ENCODE data around the gene CRYBB3. TPM values are rescaled to one million over a fixed set of nuclear protein-coding genes. Genes with fewer than 3 reads are reported as not detected.
"Not testable (repeated sequence)": the region's sequence is repeated elsewhere in the genome, so short reads cannot be mapped to it uniquely, and the experiment has no call there.

Gene CRYBB3
- total RNA-seq, 1 donor from 2014 or later: 0.43 TPM

DNA sequence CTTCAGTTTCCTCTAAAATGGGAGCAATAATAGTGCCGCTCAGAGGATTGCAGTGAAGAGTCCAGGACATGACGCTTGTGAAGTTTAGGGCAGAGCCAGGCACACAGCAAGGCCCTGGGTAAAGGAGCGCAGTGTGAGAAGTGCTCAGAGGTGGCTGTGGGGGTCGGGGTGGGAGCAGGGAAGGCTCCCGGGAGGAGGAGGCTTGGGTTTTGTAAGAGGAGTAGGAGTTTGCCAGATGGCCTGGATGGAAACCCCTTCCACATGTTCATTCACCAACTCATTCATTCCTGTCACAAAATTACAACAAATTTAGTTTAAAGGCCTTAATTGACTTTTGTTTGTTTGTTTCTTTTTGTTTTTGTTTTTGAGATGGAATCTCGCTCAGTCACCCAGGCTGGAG lies 36.8 kb downstream of the CRYBB3 start:
- Histone ChIP-seq H3K4me3 (ENCODE audit: insufficient read depth, low read depth, low read length) (no peak overlapping the region), H3K27me3 (ENCODE audit: insufficient read depth, low read length) (peaks cover 4% of the 10 kb centered on the region), H3K9ac (ENCODE audit: low read length) (no peak overlapping the region), H3K79me2 (ENCODE audit: insufficient read depth, low read length) (no peaks in the 10 kb centered on the region), H3K27ac (ENCODE audit: low read depth, low read length) (no peak overlapping the region), H2AFZ (ENCODE audit: low read depth, low read length) (no peak overlapping the region), H3K36me3 (ENCODE audit: insufficient read depth, low read length) (no peaks in the 10 kb centered on the region), H3K9me3 (ENCODE audit: insufficient read depth, low read depth, low read length) (no peaks in the 10 kb centered on the region), H3K4me2 (ENCODE audit: low read length) (no peak overlapping the region), H4K20me1 (ENCODE audit: insufficient read depth, low read length) (no peaks in the 10 kb centered on the region), H3K4me1 (ENCODE audit: insufficient read depth, low read length) (no peaks in the 10 kb centered on the region)
- no peaks in the 10 kb centered on the region for H3K36me3 Mint-ChIP-seq (ENCODE audit: low read depth, unreplicated experiment)
- no peak overlapping the region for H3K4me3 Mint-ChIP-seq (ENCODE audit: unreplicated experiment)
- DNase-seq (ENCODE audit: low read depth) (no peak), FAIRE-seq (no peak)
- no peaks in the 10 kb centered on the region for H3K9me3 Mint-ChIP-seq (ENCODE audit: unreplicated experiment)
- H3K27me3 Mint-ChIP-seq (ENCODE audit: low read depth, unreplicated experiment): peaks cover 33% of the 10 kb centered on the region
- peaks cover 5% of the 10 kb centered on the region for H3K4me1 Mint-ChIP-seq (ENCODE audit: low read depth, unreplicated experiment)
- no peak overlapping the region for H3K27ac Mint-ChIP-seq (ENCODE audit: unreplicated experiment)
- TF ChIP-seq CTCF (IDR thresholded peaks at IDR 0.05; ENCODE audit: insufficient read depth, low read depth, low read length) (no peak), EZH2 (IDR thresholded peaks at IDR 0.05; ENCODE audit: insufficient read depth, low read length) (no peak)

DNA sequence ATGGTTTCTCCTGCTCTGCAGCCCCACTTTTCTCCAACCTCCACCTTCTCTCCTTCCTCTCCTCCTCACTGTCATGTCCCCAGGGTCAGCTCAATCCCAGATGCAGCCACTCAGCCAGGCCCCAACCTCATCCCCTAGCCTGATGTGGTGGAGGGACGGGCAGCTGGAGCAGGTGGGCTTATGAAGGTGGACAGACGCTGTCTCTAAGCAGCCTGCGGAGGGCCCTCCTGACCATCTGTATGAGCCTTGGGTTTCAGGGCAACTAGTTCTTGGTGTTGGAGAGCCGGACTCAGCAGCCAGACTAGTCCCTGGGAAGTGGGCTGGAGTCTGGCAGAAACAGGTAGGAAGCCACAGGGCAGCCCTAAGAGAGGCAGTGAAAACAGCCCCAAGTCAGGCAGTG lies 37.8 kb downstream of the CRYBB3 start:
- Histone ChIP-seq H3K79me2 (ENCODE audit: insufficient read depth, low read length) (no peaks in the 10 kb centered on the region), H3K4me1 (ENCODE audit: insufficient read depth, low read length) (no peaks in the 10 kb centered on the region), H3K4me2 (ENCODE audit: low read length) (no peak overlapping the region), H3K9me3 (ENCODE audit: insufficient read depth, low read depth, low read length) (no peaks in the 10 kb centered on the region), H3K36me3 (ENCODE audit: insufficient read depth, low read length) (no peaks in the 10 kb centered on the region), H4K20me1 (ENCODE audit: insufficient read depth, low read length) (no peaks in the 10 kb centered on the region), H2AFZ (ENCODE audit: low read depth, low read length) (no peak overlapping the region), H3K27me3 (ENCODE audit: insufficient read depth, low read length) (peaks cover 4% of the 10 kb centered on the region), H3K9ac (ENCODE audit: low read length) (no peak overlapping the region), H3K27ac (ENCODE audit: low read depth, low read length) (no peak overlapping the region), H3K4me3 (ENCODE audit: insufficient read depth, low read depth, low read length) (no peak overlapping the region)
- Mint-ChIP-seq H3K27me3 (ENCODE audit: low read depth, unreplicated experiment) (peaks cover 30% of the 10 kb centered on the region), H3K4me3 (ENCODE audit: unreplicated experiment) (no peak overlapping the region), H3K9me3 (ENCODE audit: unreplicated experiment) (peaks cover 2% of the 10 kb centered on the region), H3K36me3 (ENCODE audit: low read depth, unreplicated experiment) (no peaks in the 10 kb centered on the region), H3K27ac (ENCODE audit: unreplicated experiment) (no peak overlapping the region), H3K4me1 (ENCODE audit: low read depth, unreplicated experiment) (no peaks in the 10 kb centered on the region)
- FAIRE-seq (no peak), DNase-seq (ENCODE audit: low read depth) (no peak)
- TF ChIP-seq CTCF (IDR thresholded peaks at IDR 0.05; ENCODE audit: insufficient read depth, low read depth, low read length): no peak
- no peak for TF ChIP-seq EZH2 (IDR thresholded peaks at IDR 0.05; ENCODE audit: insufficient read depth, low read length)

DNA sequence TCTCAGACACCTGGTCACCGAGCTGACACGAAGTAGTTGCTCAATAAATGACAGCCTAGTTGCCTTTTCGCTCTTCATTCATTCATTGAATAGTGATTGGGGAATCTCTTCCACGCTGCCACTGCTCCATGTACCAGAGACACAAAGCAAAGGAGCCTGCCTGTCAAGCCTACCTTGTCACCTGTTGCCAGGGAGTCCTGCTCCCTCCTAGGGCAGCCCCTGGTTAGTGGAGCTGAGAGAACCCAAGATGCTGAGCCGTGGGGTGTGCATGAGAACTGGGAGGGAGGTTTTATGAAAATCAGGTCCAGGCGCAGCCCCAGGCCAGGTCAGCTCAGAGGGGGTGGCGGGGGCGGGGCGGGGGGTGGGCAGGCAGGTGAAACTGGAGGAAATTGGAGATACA lies 38.4 kb downstream of the CRYBB3 start:
- H3K4me1 Mint-ChIP-seq (ENCODE audit: low read depth, unreplicated experiment); H3K9ac ChIP-seq (ENCODE audit: low read length); H3K4me3 ChIP-seq (ENCODE audit: insufficient read depth, low read depth, low read length); H3K9me3 ChIP-seq (ENCODE audit: insufficient read depth, low read depth, low read length); H3K4me1 ChIP-seq (ENCODE audit: insufficient read depth, low read length); H3K36me3 Mint-ChIP-seq (ENCODE audit: low read depth, unreplicated experiment); H3K4me2 ChIP-seq (ENCODE audit: low read length); H3K27ac Mint-ChIP-seq (ENCODE audit: unreplicated experiment); H3K36me3 ChIP-seq (ENCODE audit: insufficient read depth, low read length); H3K27ac ChIP-seq (ENCODE audit: low read depth, low read length); H2AFZ ChIP-seq (ENCODE audit: low read depth, low read length); H3K79me2 ChIP-seq (ENCODE audit: insufficient read depth, low read length); H3K4me3 Mint-ChIP-seq (ENCODE audit: unreplicated experiment); FAIRE-seq; DNase-seq (ENCODE audit: low read depth); H4K20me1 ChIP-seq (ENCODE audit: insufficient read depth, low read length); H3K27me3 ChIP-seq (ENCODE audit: insufficient read depth, low read length); H3K9me3 Mint-ChIP-seq (ENCODE audit: unreplicated experiment): not testable (repeated sequence)
- H3K27me3 Mint-ChIP-seq (ENCODE audit: low read depth, unreplicated experiment): peaks cover 30% of the 10 kb centered on the region

GRCh38 chr22:25255169-25255568 lies 55.5 kb downstream of the CRYBB3 start:
- H3K9ac ChIP-seq (ENCODE audit: low read length); H3K27ac ChIP-seq (ENCODE audit: low read depth, low read length); FAIRE-seq; H3K36me3 Mint-ChIP-seq (ENCODE audit: low read depth, unreplicated experiment); H3K4me3 ChIP-seq (ENCODE audit: insufficient read depth, low read depth, low read length); H3K9me3 Mint-ChIP-seq (ENCODE audit: unreplicated experiment); DNase-seq (ENCODE audit: low read depth); H3K4me2 ChIP-seq (ENCODE audit: low read length); H4K20me1 ChIP-seq (ENCODE audit: insufficient read depth, low read length); H3K79me2 ChIP-seq (ENCODE audit: insufficient read depth, low read length); H3K36me3 ChIP-seq (ENCODE audit: insufficient read depth, low read length); H3K9me3 ChIP-seq (ENCODE audit: insufficient read depth, low read depth, low read length); H3K4me3 Mint-ChIP-seq (ENCODE audit: unreplicated experiment); H3K4me1 ChIP-seq (ENCODE audit: insufficient read depth, low read length); H3K27ac Mint-ChIP-seq (ENCODE audit: unreplicated experiment); H2AFZ ChIP-seq (ENCODE audit: low read depth, low read length); H3K27me3 ChIP-seq (ENCODE audit: insufficient read depth, low read length); H3K4me1 Mint-ChIP-seq (ENCODE audit: low read depth, unreplicated experiment): not testable (repeated sequence)
- H3K27me3 Mint-ChIP-seq (ENCODE audit: low read depth, unreplicated experiment): peaks cover 11% of the 10 kb centered on the region

Measured in astrocyte (in vitro differentiated cells and primary cell).